IMR-90 (cell line): ENCODE data around the gene DYNLRB2. TPM values are rescaled to one million over a fixed set of nuclear protein-coding genes. Genes with fewer than 3 reads are reported as not detected.

Source experiments
- ATAC-seq: fragments of 200-7000 bp; cut with Tn5 transposase; 2 replicates; pipeline ENCODE4 v1.9.1; 2020; ENCODE audit warnings: low read depth, mild to moderate bottlenecking, moderate library complexity
- BruUV-seq: library from RNA; stranded (reverse); fragments of 400-500 nt; replicated peaks from 2 replicates; lab custom pipeline; 2021; lab: Mats Ljungman, UMichigan
- CTCF ChIA-PET: fragments of 300-600 bp; formaldehyde crosslinking; extraction: SDS; loops from one replicate; lab custom pipeline; 2021; ENCODE audit warnings: antibody characterized with exemption; lab: Yijun Ruan, JAX
- POLR2A ChIA-PET: fragments of 300-600 bp; sonication (Branson Sonifier 250); formaldehyde crosslinking; loops from one replicate; lab custom pipeline; 2022; ENCODE audit warnings: antibody characterized with exemption; ENCODE audit not compliant: unreplicated experiment; lab: Charles Lee
- DNase-seq: peaks from one replicate; pipeline ENCODE4 v3.0.0; 2013
- H2AFZ ChIP-seq: replicated peaks from 2 replicates; pipeline ENCODE3; 2013; ENCODE audit warnings: low read length, mild to moderate bottlenecking; ENCODE audit not compliant: poor library complexity
- H2AK5ac ChIP-seq: 2 replicates; pipeline ENCODE4 v1.6.1; 2013; ENCODE audit warnings: low read depth, low read length, inconsistent platforms
- H2AK9ac ChIP-seq: replicated peaks from 2 replicates; pipeline ENCODE3; 2013; ENCODE audit warnings: mild to moderate bottlenecking, low read depth, low read length, moderate library complexity; ENCODE audit not compliant: poor library complexity
- H2BK120ac ChIP-seq: 2 replicates; pipeline ENCODE4 v1.6.1; 2013; ENCODE audit warnings: low read depth, low read length, inconsistent platforms
- H2BK15ac ChIP-seq: 3 replicates; pipeline ENCODE4 v1.6.1; 2013; ENCODE audit warnings: low read depth, low read length, inconsistent platforms
- H2BK20ac ChIP-seq: 2 replicates; pipeline ENCODE4 v1.6.1; 2013; ENCODE audit warnings: low read depth, mild to moderate bottlenecking, inconsistent platforms, low read length, moderate library complexity
- H2BK5ac ChIP-seq: 2 replicates; pipeline ENCODE4 v1.6.1; 2013; ENCODE audit warnings: mild to moderate bottlenecking, low read depth, low read length, inconsistent platforms; ENCODE audit not compliant: poor library complexity, severe bottlenecking
- H3K14ac ChIP-seq: replicated peaks from 2 replicates; pipeline ENCODE4 v1.6.1; 2013; ENCODE audit warnings: low read depth, low read length, inconsistent platforms
- H3K18ac ChIP-seq: 2 replicates; pipeline ENCODE4 v1.6.1; 2013; ENCODE audit warnings: low read depth, low read length, control low read depth
- H3K23ac ChIP-seq: 2 replicates; pipeline ENCODE4 v1.6.1; 2013; ENCODE audit warnings: low read depth, low read length, inconsistent platforms
- H3K27ac ChIP-seq: 2 replicates; pipeline ENCODE4 v1.5.1; 2013; ENCODE audit warnings: mild to moderate bottlenecking, control low read depth, low read length; ENCODE audit not compliant: insufficient read depth
- H3K27me3 ChIP-seq: 2 replicates; pipeline ENCODE4 v1.6.1; 2013; ENCODE audit warnings: low read length; ENCODE audit not compliant: control insufficient read depth, insufficient read depth
- H3K36me3 ChIP-seq: 2 replicates; pipeline ENCODE4 v1.6.1; 2013; ENCODE audit warnings: low read length, mixed read lengths; ENCODE audit not compliant: control insufficient read depth, insufficient read depth
- H3K4ac ChIP-seq: 2 replicates; pipeline ENCODE4 v1.6.1; 2013; ENCODE audit warnings: low read depth, low read length, inconsistent platforms
- H3K4me1 ChIP-seq: 2 replicates; pipeline ENCODE4 v1.6.1; 2013; ENCODE audit warnings: low read length, mixed read lengths; ENCODE audit not compliant: control insufficient read depth, insufficient read depth
- H3K4me2 ChIP-seq: 2 replicates; pipeline ENCODE4 v1.6.1; 2013; ENCODE audit warnings: low read depth, mild to moderate bottlenecking, control low read depth, low read length, moderate library complexity
- H3K4me3 ChIP-seq: 2 replicates; pipeline ENCODE4 v1.5.1; 2013; ENCODE audit warnings: low read depth, mild to moderate bottlenecking, control low read depth, low read length, moderate library complexity; ENCODE audit not compliant: insufficient read depth
- H3K56ac ChIP-seq: 2 replicates; pipeline ENCODE4 v1.6.1; 2013; ENCODE audit warnings: low read length, inconsistent platforms; ENCODE audit not compliant: insufficient read depth; ENCODE audit errors: extremely low read depth
- H3K79me1 ChIP-seq, 2 experiments: 2 replicates each; pipeline ENCODE4 v1.6.1; 2013; ENCODE audit warnings: low read length in 2 of 2, inconsistent platforms in 1 of 2, low read depth in 1 of 2
- H3K9ac ChIP-seq: 2 replicates; pipeline ENCODE4 v1.6.1; 2013; ENCODE audit warnings: low read depth, low read length, control low read depth
- H3K9me1 ChIP-seq: 2 replicates; pipeline ENCODE4 v1.6.1; 2013; ENCODE audit warnings: low read length, inconsistent platforms; ENCODE audit not compliant: insufficient read depth
- H3K9me3 ChIP-seq: 2 replicates; pipeline ENCODE4 v1.6.1; 2013; ENCODE audit warnings: low read length; ENCODE audit not compliant: control insufficient read depth, insufficient read depth
- H4K20me1 ChIP-seq: 2 replicates; pipeline ENCODE4 v1.6.1; 2013; ENCODE audit warnings: low read length, inconsistent platforms; ENCODE audit not compliant: insufficient read depth
- H4K5ac ChIP-seq: 2 replicates; pipeline ENCODE4 v1.6.1; 2013; ENCODE audit warnings: mild to moderate bottlenecking, low read depth, low read length, control low read depth
- H4K8ac ChIP-seq, 2 experiments: 2 replicates each; pipeline ENCODE4 v1.6.1; 2013; ENCODE audit warnings: low read depth in 2 of 2, low read length in 2 of 2, control low read depth in 1 of 2, inconsistent platforms in 1 of 2
- H4K91ac ChIP-seq: 2 replicates; pipeline ENCODE4 v1.6.1; 2013; ENCODE audit warnings: low read depth, low read length, inconsistent platforms; ENCODE audit not compliant: insufficient read depth
- CEBPB ChIP-seq: IDR thresholded peaks from 2 replicates; pipeline ENCODE4 v1.6.1; 2012; ENCODE audit warnings: low read depth, low read length, improper control_type of control experiment
- CHD1 ChIP-seq: IDR thresholded peaks from 2 replicates; pipeline ENCODE4 v1.6.1; 2012; ENCODE audit warnings: low read depth, low read length, improper control_type of control experiment
- ELK1 ChIP-seq: fragments of 150-350 bp; IDR thresholded peaks from 2 replicates; pipeline ENCODE4 v1.6.1; 2016; ENCODE audit warnings: low read depth, mild to moderate bottlenecking, low read length, moderate library complexity, borderline replicate concordance
- FOS ChIP-seq: fragments of 150-350 bp; IDR thresholded peaks from 2 replicates; pipeline ENCODE4 v1.6.1; 2016; ENCODE audit warnings: low read depth, low read length
- MAFK ChIP-seq: IDR thresholded peaks from 2 replicates; pipeline ENCODE4 v1.6.1; 2012; ENCODE audit warnings: low read depth, low read length, improper control_type of control experiment
- MAZ ChIP-seq: IDR thresholded peaks from 2 replicates; pipeline ENCODE4 v1.6.1; 2012; ENCODE audit warnings: low read depth, mild to moderate bottlenecking, low read length, improper control_type of control experiment, moderate library complexity, borderline replicate concordance
- MXI1 ChIP-seq: IDR thresholded peaks from 2 replicates; pipeline ENCODE4 v1.6.1; 2012; ENCODE audit warnings: low read depth, mild to moderate bottlenecking, low read length, moderate library complexity, borderline replicate concordance
- NFE2L2 ChIP-seq: fragments of 150-350 bp; IDR thresholded peaks from 2 replicates; pipeline ENCODE4 v1.6.1; 2016; ENCODE audit warnings: low read depth, mild to moderate bottlenecking, low read length
- POLR2A ChIP-seq: IDR thresholded peaks from 2 replicates; pipeline ENCODE4 v1.6.1; 2012; ENCODE audit warnings: mild to moderate bottlenecking, low read depth, low read length
- RAD21 ChIP-seq: IDR thresholded peaks from 2 replicates; pipeline ENCODE4 v1.6.1; 2012; ENCODE audit warnings: low read length, improper control_type of control experiment
- RCOR1 ChIP-seq: IDR thresholded peaks from 2 replicates; pipeline ENCODE4 v1.6.1; 2012; ENCODE audit warnings: mild to moderate bottlenecking, low read length, improper control_type of control experiment; ENCODE audit not compliant: insufficient replicate concordance
- RFX5 ChIP-seq: IDR thresholded peaks from 2 replicates; pipeline ENCODE4 v1.8.0; 2012; ENCODE audit warnings: low read depth, mild to moderate bottlenecking, low read length, moderate library complexity
- SMC3 ChIP-seq: fragments of 150-350 bp; IDR thresholded peaks from 2 replicates; pipeline ENCODE4 v1.6.1; 2016; ENCODE audit warnings: low read depth, mild to moderate bottlenecking, antibody characterized with exemption, low read length, moderate library complexity
- USF2 ChIP-seq: fragments of 150-350 bp; IDR thresholded peaks from 2 replicates; pipeline ENCODE4 v1.6.1; 2017; ENCODE audit warnings: mild to moderate bottlenecking, antibody characterized with exemption, low read length, low read depth
- dilution Hi-C: fragments of 300-500 bp; cut with HindIII; formaldehyde crosslinking; loops from one replicate; pipeline ENCODE4 v1.14.3; 2018; ENCODE audit warnings: low sequenced_read_pairs; ENCODE audit not compliant: unreplicated experiment
- in situ Hi-C: fragments of 300-500 bp; cut with MboI; formaldehyde crosslinking; loops from 3 replicates; pipeline ENCODE4 v1.14.3; 2019; ENCODE audit warnings: low sequenced_read_pairs, inconsistent platforms, mixed read lengths
- intact Hi-C: fragments of 100-400 bp; cut with micrococcal nuclease; formaldehyde crosslinking; loops from 2 replicates; pipeline ENCODE4 v1.10.0; 2022
- polyA plus RNA-seq, 3 experiments: library from polyadenylated mRNA; depleted of rRNA; stranded (reverse); fragments of >200 nt; gene quantifications; 2 replicates each; pipeline ENCODE4 v1.2.3, GENCODE V29; 2012; ENCODE audit warnings: low replicate concordance in 1 of 3
- total RNA-seq: library from RNA; depleted of rRNA; stranded (reverse); fragments of >200 nt; gene quantifications from 2 replicates; pipeline ENCODE4 v1.2.3, GENCODE V29; 2012

The DYNLRB2 gene
- total and polyA plus RNA-seq, 2 of the 4 experiments (the other 2 are of a cell fraction), result not detected

- no peaks in the 10 kb centered on the region for H3K36me3 ChIP-seq
- no peak overlapping the region for H2BK15ac ChIP-seq
- no peak overlapping the region for H2BK20ac ChIP-seq
- H3K56ac ChIP-seq, result no peak overlapping the region
- no peaks in the 10 kb centered on the region for H4K20me1 ChIP-seq
- no peak overlapping the region for H2AK5ac ChIP-seq
- dilution Hi-C loops (no loop called here), intact Hi-C loops (no loop called here), in situ Hi-C loops (no loop called here)
- H4K8ac ChIP-seq, result no peak overlapping the region
- H3K18ac ChIP-seq, result no peak overlapping the region
- TF ChIP-seq RAD21 (no peak), POLR2A (no peak), CEBPB (no peak), FOS (no peak), MAZ (no peak), ELK1 (no peak), MAFK (no peak), USF2 (no peak), RCOR1 (no peak), CHD1 (no peak), NFE2L2 (no peak), RFX5 (no peak), MXI1 (no peak), SMC3 (no peak)
- H3K9me3 ChIP-seq, result peaks cover 4% of the 10 kb centered on the region; the same call in 1 of the 2 replicates
- no peaks in the 10 kb centered on the region for H3K9me1 ChIP-seq
- CTCF ChIA-PET, result no interaction called here
- DNase-seq (peak; percentile 17), ATAC-seq (no peak)
- POLR2A ChIA-PET, result no interaction called here
- no peak overlapping the region for H3K23ac ChIP-seq
- no peak overlapping the region for H3K27ac ChIP-seq
- H2BK120ac ChIP-seq, result no peak overlapping the region
- no peak overlapping the region for H4K91ac ChIP-seq
- H3K4me1 ChIP-seq, result no peaks in the 10 kb centered on the region
- H3K4me3 ChIP-seq, result no peak overlapping the region
- H3K79me1 ChIP-seq, result no peaks in the 10 kb centered on the region
- no TSS peak for BruUV-seq
- no peak overlapping the region for H4K5ac ChIP-seq
- H2BK5ac ChIP-seq, result no peak overlapping the region
- H3K4me2 ChIP-seq, result no peak overlapping the region
- H3K14ac ChIP-seq, result no peak overlapping the region
- H2AK9ac ChIP-seq, result no peak overlapping the region
- no peak overlapping the region for H2AFZ ChIP-seq
- H3K4ac ChIP-seq, result no peak overlapping the region
- no peaks in the 10 kb centered on the region for H3K27me3 ChIP-seq
- H3K9ac ChIP-seq, result no peak overlapping the region
Measured at GRCh38 chr16:80594756-80595155, 54.0 kb downstream of the DYNLRB2 start.
